Spleen (tissue), 11 donors: ENCODE data around the gene PAK6. TPM values are rescaled to one million over a fixed set of nuclear protein-coding genes. Genes with fewer than 3 reads are reported as not detected.

Experiments
- DNase-seq: peaks from one replicate; pipeline ENCODE4 v3.0.0-alpha.2; 2020
- H3K27ac ChIP-seq, 8 donors: fragments of 200-600 bp; sonication (generic) in 7 of 8; 1 replicate in 4 of 8; 2 replicates in 4 of 8; pipeline versions ENCODE4 v1.5.0 to v1.8.0; 2016 to 2021; ENCODE audit warnings: inconsistent platforms in 4 of 8, mild to moderate bottlenecking in 4 of 8, moderate library complexity in 1 of 8
- H3K27me3 ChIP-seq, 7 donors: fragments of 200-600 bp; sonication (generic) in 6 of 7; replicated peaks in 1 of 7; 1 replicate in 4 of 7; 2 replicates in 3 of 7; pipeline versions ENCODE4 v1.5.0 to v1.8.0; 2016 to 2021; ENCODE audit warnings: inconsistent platforms in 3 of 7, mild to moderate bottlenecking in 1 of 7
- H3K36me3 ChIP-seq, 6 donors: fragments of 200-600 bp; sonication (generic) in 5 of 6; 1 replicate in 4 of 6; 2 replicates in 2 of 6; pipeline versions ENCODE4 v1.5.0 to v1.8.0; 2016 to 2021; ENCODE audit warnings: inconsistent platforms in 2 of 6
- H3K4me1 ChIP-seq, 6 donors: fragments of 200-600 bp; sonication (generic) in 5 of 6; 1 replicate in 3 of 6; 2 replicates in 3 of 6; pipeline versions ENCODE4 v1.5.0 to v1.8.0; 2016 to 2021; ENCODE audit warnings: inconsistent platforms in 3 of 6
- H3K4me3 ChIP-seq, 8 donors: fragments of 200-600 bp; sonication (generic) in 7 of 8; 1 replicate in 4 of 8; 2 replicates in 4 of 8; pipeline versions ENCODE4 v1.5.0 to v1.8.0; 2016 to 2021; ENCODE audit warnings: inconsistent platforms in 4 of 8, mild to moderate bottlenecking in 4 of 8, moderate library complexity in 2 of 8
- H3K9me3 ChIP-seq, 8 donors: fragments of 200-600 bp; sonication (generic) in 7 of 8; 1 replicate in 4 of 8; 2 replicates in 4 of 8; pipeline versions ENCODE4 v1.5.0 to v1.8.0; 2016 to 2021; ENCODE audit warnings: inconsistent platforms in 4 of 8
- CTCF ChIP-seq, 11 experiments: fragments of 200-600 bp in 7 of 11; fragments of 450-650 bp in 4 of 11; sonication (generic) in 4 of 11; IDR thresholded peaks in 8 of 11; conservative IDR thresholded peaks in 3 of 11; 1 replicate in 7 of 11; 2 replicates in 4 of 11; pipeline versions ENCODE4 v1.4.0 to v1.8.0; 2016 to 2021; ENCODE audit warnings: antibody characterized with exemption in 11 of 11, inconsistent platforms in 4 of 11, mild to moderate bottlenecking in 1 of 11
- POLR2A ChIP-seq, 3 donors: fragments of 450-650 bp; IDR thresholded peaks; one replicate each; pipeline ENCODE4 v1.5.1; 2017; ENCODE audit warnings: antibody characterized with exemption in 3 of 3, mild to moderate bottlenecking in 1 of 3
- POLR2AphosphoS5 ChIP-seq, 3 donors: sonication (generic); formaldehyde crosslinking; IDR thresholded peaks; one replicate each; pipeline ENCODE4 v1.5.1; 2017; ENCODE audit warnings: antibody characterized with exemption in 3 of 3
- WGBS, 5 donors: extraction: QIAGEN DNeasy Blood & Tissue Kit in 3 of 5; methylation state at CpG; one replicate each; pipeline versions ENCODE4 v1.1.5 to v1.1.7; 2013 to 2018; 5-methylcytosine and 5-hydroxymethylcytosine counted together
- intact Hi-C: fragments of 100-400 bp; cut with DNase I; formaldehyde crosslinking; loops from one replicate; pipeline ENCODE4 v1.15.0; 2023; ENCODE audit warnings: low total_unique reads
- polyA plus RNA-seq, 3 donors: library from polyadenylated mRNA; stranded (reverse); fragments of 200-250 nt; gene quantifications; one replicate each; pipeline ENCODE4 v1.2.1, GENCODE V29; 2013
- total RNA-seq, 7 donors: library from RNA; depleted of rRNA in 3 of 7; stranded (reverse); fragments of >200 nt in 3 of 7; fragmentation: NEBNext Ultra II Directional in 4 of 7; extraction: Animal tissue kit (Norgen Biotek cat#: 25700) in 4 of 7; gene quantifications; one replicate each; pipeline versions ENCODE4 v1.1.0 to v1.2.1, GENCODE V29; 2016 to 2021
- donor health status: healthy with polysubstance abuse.
- donor health status: DM: no; HTN: no; CAD: no; lungs with moderate emphysema.
- donor health status: DM: no; HTN: no; CAD: no.
- donor health status: Bipolar disorder and iron deficiency.
- donor health status: healthy.
- donor health status: DM: no; HTN: no; CAD: no.
- donor health status: DM: yes; HTN: yes; CAD: no.

PAK6 gene
- total and polyA plus RNA-seq, 10 donors, result 0.24 to 5.4 (median 1.7) TPM

GRCh38 chr15:40259021-40259420 lies 20.2 kb downstream of the PAK6 start:
- no peaks in the 10 kb centered on the region for H3K9me3 ChIP-seq

GRCh38 chr15:40263024-40263754 lies 24.3 kb downstream of the PAK6 start:
- Histone ChIP-seq H3K36me3 (no peaks in the 10 kb centered on the region), H3K27ac (no peak overlapping the region), H3K27me3 (peaks cover 0 to 10% (median 0%) of the 10 kb centered on the region in 7 donors), H3K4me3 (no peak overlapping the region), H3K9me3 (no peaks in the 10 kb centered on the region), H3K4me1 (no peaks in the 10 kb centered on the region)
- 75 to 92% (median 88%) methylated on average over 12 of the region's 12 CpGs for WGBS, 5 donors
- intact Hi-C loops, result no loop called here
- no peak for TF ChIP-seq CTCF (IDR thresholded peaks at IDR 0.05 in 8 of 11, conservative IDR thresholded peaks at IDR 0.05 in 3 of 11)
- no peak for TF ChIP-seq POLR2AphosphoS5 (IDR thresholded peaks at IDR 0.05)
- TF ChIP-seq POLR2A (IDR thresholded peaks at IDR 0.05), result no peak
- DNase-seq, result no peak

More at GRCh38 chr15:40259021-40259420, 20.2 kb downstream of the PAK6 start:
- Histone ChIP-seq H3K4me3 (no peak overlapping the region), H3K27ac (no peak overlapping the region), H3K36me3 (no peaks in the 10 kb centered on the region), H3K4me1 (peaks cover 0 to 3% (median 0%) of the 10 kb centered on the region in 6 donors), H3K27me3 (peaks cover 0 to 33% (median 7%) of the 10 kb centered on the region in 7 donors)
- TF ChIP-seq CTCF (IDR thresholded peaks at IDR 0.05 in 8 of 11, conservative IDR thresholded peaks at IDR 0.05 in 3 of 11), result no peak
- TF ChIP-seq POLR2A (IDR thresholded peaks at IDR 0.05), result no peak
- TF ChIP-seq POLR2AphosphoS5 (IDR thresholded peaks at IDR 0.05), result no peak
- intact Hi-C loops, result no loop called here
- 61 to 67% (median 66%) methylated on average over 6 to 7 of the region's 7 CpGs for WGBS, 5 donors
- no peak for DNase-seq

DNA sequence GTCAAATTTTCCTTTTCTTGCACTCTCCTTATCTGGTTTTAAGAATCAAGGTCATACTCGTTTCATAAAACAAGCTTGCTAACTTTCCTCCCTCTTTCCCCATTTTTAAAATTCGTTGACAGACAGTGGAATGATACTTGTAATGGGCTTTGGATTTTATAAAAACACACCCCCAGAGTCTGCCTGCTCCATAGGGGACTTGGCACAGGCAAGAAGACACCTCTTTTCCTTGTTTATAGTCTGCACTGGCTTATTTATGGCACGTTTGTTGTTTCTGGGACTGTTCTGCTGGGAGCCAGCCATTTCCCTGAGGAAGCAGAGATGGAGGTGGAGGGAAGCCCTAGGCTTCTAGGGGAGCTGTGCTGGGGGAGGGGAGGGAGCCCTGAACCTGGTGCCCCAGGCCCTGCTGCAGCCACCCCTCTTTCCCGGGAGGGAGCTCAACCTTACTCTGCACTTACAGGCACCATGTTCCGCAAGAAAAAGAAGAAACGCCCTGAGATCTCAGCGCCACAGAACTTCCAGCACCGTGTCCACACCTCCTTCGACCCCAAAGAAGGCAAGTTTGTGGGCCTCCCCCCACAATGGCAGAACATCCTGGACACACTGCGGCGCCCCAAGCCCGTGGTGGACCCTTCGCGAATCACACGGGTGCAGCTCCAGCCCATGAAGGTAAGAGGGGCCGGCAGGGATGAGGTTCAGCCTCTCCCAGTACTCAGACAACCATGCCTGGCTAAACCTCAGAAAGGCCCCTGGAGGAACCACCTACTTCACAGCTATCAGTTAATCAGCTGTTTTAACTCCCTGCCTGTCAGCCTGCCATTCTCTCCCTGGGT lies 25.7 kb downstream of the PAK6 start:
- WGBS, 5 donors, result 82 to 91% (median 85%) methylated on average over 15 to 16 of the region's 16 CpGs
- no peak overlapping the region for H3K4me3 ChIP-seq
- DNase-seq, result no peak

More for the DNA sequence above, 25.7 kb downstream of the PAK6 start:
- Histone ChIP-seq H3K27me3 (no peaks in the 10 kb centered on the region), H3K27ac (no peak overlapping the region), H3K36me3 (no peaks in the 10 kb centered on the region), H3K9me3 (no peaks in the 10 kb centered on the region), H3K4me1 (no peaks in the 10 kb centered on the region)
- intact Hi-C loops, result no loop called here
- TF ChIP-seq POLR2AphosphoS5 (IDR thresholded peaks at IDR 0.05), result no peak
- TF ChIP-seq POLR2A (IDR thresholded peaks at IDR 0.05), result no peak
- no peak for TF ChIP-seq CTCF (IDR thresholded peaks at IDR 0.05 in 8 of 11, conservative IDR thresholded peaks at IDR 0.05 in 3 of 11)
